Keratinocyte (primary cell): ENCODE data around the gene DAPK3. TPM values are rescaled to one million over a fixed set of nuclear protein-coding genes. Genes with fewer than 3 reads are reported as not detected.

Source experiments
- DNase-seq: peaks from one replicate; pipeline ENCODE4 v3.0.0-alpha.2; 2011; ENCODE audit warnings: low read depth, missing footprints, low spot score
- FAIRE-seq: peaks from 2 replicates; lab custom pipeline; 2011; peaks lifted over from hg19 to GRCh38; lab: Jason Lieb, UNC
- H2AFZ ChIP-seq: 2 replicates; pipeline ENCODE4 v1.6.0; 2012; ENCODE audit warnings: low read length, control low read depth, inconsistent platforms; ENCODE audit not compliant: control insufficient read depth
- H3K27ac ChIP-seq: 2 replicates; pipeline ENCODE4 v1.5.1; 2011; ENCODE audit warnings: low read length; ENCODE audit not compliant: control insufficient read depth, insufficient read depth
- H3K27me3 ChIP-seq: 3 replicates; pipeline ENCODE4 v1.6.0; 2011; ENCODE audit warnings: low read length; ENCODE audit not compliant: control insufficient read depth, insufficient read depth; ENCODE audit errors: extremely low read depth
- H3K36me3 ChIP-seq, 2 experiments: 2 replicates in 1 of 2; 3 replicates in 1 of 2; pipeline ENCODE4 v1.5.1; 2011; ENCODE audit warnings: low read length in 2 of 2, mild to moderate bottlenecking in 1 of 2; ENCODE audit not compliant: control insufficient read depth in 2 of 2, insufficient read depth in 2 of 2; ENCODE audit errors: extremely low read depth in 1 of 2
- H3K4me1 ChIP-seq: 3 replicates; pipeline ENCODE4 v1.5.1; 2011; ENCODE audit warnings: low read length; ENCODE audit not compliant: control insufficient read depth, insufficient read depth; ENCODE audit errors: extremely low read depth
- H3K4me2 ChIP-seq: 3 replicates; pipeline ENCODE4 v1.6.0; 2011; ENCODE audit warnings: low read depth, low read length; ENCODE audit not compliant: control insufficient read depth, insufficient read depth; ENCODE audit errors: extremely low read depth
- H3K4me3 ChIP-seq, 3 experiments: fragments of 200-600 bp in 1 of 3; sonication (generic) in 1 of 3; 2 replicates in 2 of 3; 3 replicates in 1 of 3; pipeline ENCODE4 v1.5.1; 2011 to 2016; ENCODE audit warnings: low read length in 3 of 3, mild to moderate bottlenecking in 3 of 3, control low read depth in 2 of 3, inconsistent platforms in 1 of 3, low read depth in 1 of 3, mixed read lengths in 1 of 3, mixed run types in 1 of 3, moderate library complexity in 1 of 3; ENCODE audit not compliant: control insufficient read depth in 2 of 3, insufficient read depth in 2 of 3; ENCODE audit errors: extremely low read depth in 1 of 3
- H3K79me2 ChIP-seq: 2 replicates; pipeline ENCODE4 v1.6.0; 2012; ENCODE audit warnings: low read length; ENCODE audit not compliant: control insufficient read depth, insufficient read depth
- H3K9ac ChIP-seq: 3 replicates; pipeline ENCODE4 v1.6.0; 2011; ENCODE audit warnings: low read length; ENCODE audit not compliant: control insufficient read depth, insufficient read depth; ENCODE audit errors: extremely low read depth
- H3K9me1 ChIP-seq: 3 replicates; pipeline ENCODE4 v1.6.0; 2011; ENCODE audit warnings: low read length; ENCODE audit not compliant: control insufficient read depth, insufficient read depth; ENCODE audit errors: extremely low read depth
- H3K9me3 ChIP-seq: 2 replicates; pipeline ENCODE4 v1.5.1; 2012; ENCODE audit warnings: low read depth, low read length; ENCODE audit not compliant: control insufficient read depth
- H4K20me1 ChIP-seq: 3 replicates; pipeline ENCODE4 v1.6.0; 2011; ENCODE audit warnings: low read length; ENCODE audit not compliant: control insufficient read depth, insufficient read depth; ENCODE audit errors: extremely low read depth
- CTCF ChIP-seq, 3 experiments: IDR thresholded peaks in 1 of 3; conservative IDR thresholded peaks in 1 of 3; optimal IDR thresholded peaks in 1 of 3; 2 replicates in 2 of 3; 3 replicates in 1 of 3; pipeline versions ENCODE3 to v1.5.1; 2011; ENCODE audit warnings: low read length in 3 of 3, mild to moderate bottlenecking in 3 of 3, moderate library complexity in 2 of 3, control low read depth in 1 of 3, inconsistent platforms in 1 of 3; ENCODE audit not compliant: insufficient read depth in 2 of 3; ENCODE audit errors: extremely low read depth in 1 of 3
- EZH2 ChIP-seq: IDR thresholded peaks from one replicate; pipeline ENCODE4 v1.6.1; 2012; ENCODE audit warnings: inconsistent platforms, mild to moderate bottlenecking, low read length, moderate library complexity
- dilution Hi-C: fragments of 300-500 bp; cut with MboI; formaldehyde crosslinking; loops from one replicate; pipeline ENCODE4 v1.7.0; 2020; ENCODE audit warnings: low sequenced_read_pairs; ENCODE audit not compliant: extremely low pct_ligation_motif_present
- polyA plus RNA-seq, 5 experiments: library from polyadenylated mRNA; depleted of rRNA in 3 of 5; stranded (reverse) in 3 of 5; stranded (forward) in 1 of 5; unstranded in 1 of 5; fragments of >200 nt; gene quantifications; 1 replicate in 1 of 5; 2 replicates in 3 of 5; 3 replicates in 1 of 5; pipeline versions ENCODE4 v1.2.1 to v1.2.3, GENCODE V29; 2011 to 2012; ENCODE audit warnings: missing spikeins in 2 of 5, low read depth in 1 of 5, low replicate concordance in 1 of 5

Gene DAPK3
- polyA plus RNA-seq, 1 donor (not counting 4 experiments of a cell fraction or from before 2014, with no cell fraction given) = 57.3 TPM

DNA sequence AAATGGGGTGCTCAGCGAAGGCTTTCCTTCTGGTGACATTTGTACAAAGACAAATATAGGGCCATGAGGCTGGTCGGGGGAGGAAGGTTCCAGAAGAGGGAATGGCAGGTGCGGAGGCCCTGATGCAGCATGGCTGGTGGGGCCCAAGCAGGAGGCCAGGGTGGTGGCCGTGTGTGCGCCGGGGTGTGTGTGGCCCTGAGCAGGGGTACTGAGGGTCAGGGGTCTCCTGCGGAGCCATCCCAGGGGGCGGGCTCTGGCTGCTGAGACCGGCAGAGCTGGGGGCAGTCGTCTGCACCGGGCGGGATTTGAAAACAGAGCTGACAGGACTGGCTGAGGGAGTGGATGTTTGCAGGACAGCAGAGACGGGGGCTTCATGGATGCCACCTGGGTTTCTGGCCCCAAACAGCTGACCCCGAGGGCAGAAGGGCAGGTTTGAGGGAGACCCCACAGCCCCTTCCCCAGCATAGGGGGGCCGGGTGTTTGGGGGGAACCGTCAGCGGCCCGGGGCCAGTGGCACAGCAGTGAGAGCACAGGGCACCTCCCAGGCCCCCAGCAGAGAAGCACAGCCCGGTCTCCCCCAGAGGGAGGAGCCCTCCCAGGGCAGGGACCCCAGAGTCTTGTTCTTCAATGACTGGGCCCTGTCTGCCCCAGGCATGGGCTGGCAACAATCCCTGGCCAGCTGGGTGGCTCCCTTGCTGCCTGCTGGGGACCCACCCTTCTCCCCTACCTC is 48.0 kb upstream of the DAPK3 start:
- Histone ChIP-seq H3K36me3 (peaks cover 5 to 31% of the 10 kb centered on the region in 2 experiments), H4K20me1 (peaks cover 3% of the 10 kb centered on the region), H3K4me3 (no peak overlapping the region), H3K9me1 (no peaks in the 10 kb centered on the region), H3K79me2 (peaks cover 26% of the 10 kb centered on the region), H3K4me2 (no peak overlapping the region), H2AFZ (no peak overlapping the region), H3K27me3 (no peaks in the 10 kb centered on the region), H3K9me3 (no peaks in the 10 kb centered on the region), H3K9ac (no peak overlapping the region), H3K4me1 (no peaks in the 10 kb centered on the region), H3K27ac (no peak overlapping the region)
- TF ChIP-seq EZH2 = no peak
- no peak for TF ChIP-seq CTCF (optimal IDR thresholded peaks at IDR 0.05 in 1 of 3, IDR thresholded peaks at IDR 0.05 in 1 of 3, conservative IDR thresholded peaks at IDR 0.05 in 1 of 3; ENCODE audit: extremely low read depth in 1 of 3, insufficient read depth in 2 of 3, low read length in 3 of 3)
- FAIRE-seq (no peak), DNase-seq (no peak)
- dilution Hi-C loops = no loop called here

DNA sequence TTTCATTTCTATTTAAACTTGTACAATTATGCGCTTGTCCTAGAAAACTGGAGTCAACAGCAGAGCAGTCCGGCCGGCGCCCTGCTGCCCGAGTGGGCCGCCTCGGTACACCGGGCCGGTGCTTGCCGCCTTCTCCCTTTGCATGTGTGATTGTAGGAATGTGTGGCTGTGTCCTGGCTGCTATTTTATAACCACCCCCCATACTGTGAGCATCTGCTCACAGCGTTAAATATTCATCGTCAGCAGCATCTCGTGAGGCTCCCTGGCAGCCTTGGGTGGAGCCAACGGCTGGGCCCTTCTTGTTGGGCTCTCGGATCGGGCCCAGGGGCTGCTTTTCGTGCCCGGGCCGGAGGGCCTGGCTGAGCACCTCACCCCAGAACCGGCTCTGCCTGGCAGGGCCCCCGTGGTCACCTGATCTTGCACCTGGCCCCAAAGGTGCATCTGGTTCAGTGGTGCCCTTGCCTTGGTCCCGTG is 47.3 kb upstream of the DAPK3 start:
- dilution Hi-C loops = no loop called here
- Histone ChIP-seq H3K27ac (no peak overlapping the region), H3K36me3 (peaks cover 11 to 31% of the 10 kb centered on the region in 2 experiments), H3K9me1 (no peaks in the 10 kb centered on the region), H3K9ac (no peak overlapping the region), H3K4me2 (no peak overlapping the region), H3K79me2 (peaks cover 26% of the 10 kb centered on the region), H3K9me3 (no peaks in the 10 kb centered on the region), H3K4me1 (no peaks in the 10 kb centered on the region), H4K20me1 (peaks cover 3% of the 10 kb centered on the region), H2AFZ (no peak overlapping the region), H3K4me3 (no peak overlapping the region), H3K27me3 (no peaks in the 10 kb centered on the region)
- no peak for FAIRE-seq
- DNase-seq = no peak
- TF ChIP-seq CTCF (optimal IDR thresholded peaks at IDR 0.05 in 1 of 3, IDR thresholded peaks at IDR 0.05 in 1 of 3, conservative IDR thresholded peaks at IDR 0.05 in 1 of 3; ENCODE audit: extremely low read depth in 1 of 3, insufficient read depth in 2 of 3, low read length in 3 of 3) (no peak), EZH2 (no peak)
